Measurements from ENCODE around the gene MMP28. TPM values are rescaled to one million over a fixed set of nuclear protein-coding genes. Genes with fewer than 3 reads are reported as not detected.

Gene MMP28
- polyA plus RNA-seq, 2 of the 4 experiments (the other 2 are of a cell fraction) = 6.6 to 6.7 TPM

DNA sequence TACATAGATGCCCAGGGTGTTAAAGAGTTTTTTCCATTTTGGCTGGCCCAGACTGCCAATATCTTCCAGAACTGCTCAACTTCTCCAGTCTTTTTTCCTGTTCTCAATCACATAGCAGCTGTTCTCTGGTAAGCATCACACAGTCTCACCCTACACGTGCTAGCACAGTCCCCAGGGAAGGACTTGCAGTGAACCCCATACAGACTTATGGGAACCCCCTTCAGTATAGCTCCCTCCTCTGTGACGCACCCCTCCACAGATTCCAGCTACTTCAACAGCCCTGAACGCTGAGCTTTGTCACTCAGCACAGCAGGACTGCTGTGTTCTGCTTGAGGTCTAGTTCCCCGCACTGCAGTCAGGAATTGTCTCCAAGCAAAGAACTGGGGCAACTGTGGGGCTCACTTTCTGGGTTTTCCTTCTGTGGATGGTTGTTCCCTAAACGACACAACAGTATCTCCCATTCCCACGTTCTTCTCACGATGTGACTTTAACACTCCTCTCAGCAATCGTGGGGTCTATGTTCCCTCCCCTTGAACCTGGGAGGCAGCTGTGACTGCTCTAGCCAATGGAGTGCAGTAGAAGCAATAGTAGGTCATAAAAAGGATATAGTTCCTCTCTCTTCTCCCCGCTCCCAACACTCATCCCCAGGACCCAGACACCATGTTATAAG is 3.6 kb downstream of the MMP28 start (continued):
- no peak for TF ChIP-seq NPAS2 (CRISPR knock-in tag; IDR thresholded peaks at IDR 0.05; ENCODE audit: borderline replicate concordance)
- TF ChIP-seq EHF (CRISPR knock-in tag; IDR thresholded peaks at IDR 0.05) = no peak
- no peak for TF ChIP-seq SMC3 (IDR thresholded peaks at IDR 0.05)
- TF ChIP-seq JUN (IDR thresholded peaks at IDR 0.05) = no peak
- no peak for TF ChIP-seq RCOR1 (IDR thresholded peaks at IDR 0.05; ENCODE audit: low read depth, low read length)
- TF ChIP-seq POLR2AphosphoS2 (conservative IDR thresholded peaks at IDR 0.05; ENCODE audit: low read length) = no peak
- TF ChIP-seq HDAC2 (IDR thresholded peaks at IDR 0.05) = no peak
- TF ChIP-seq, protein P1, sequence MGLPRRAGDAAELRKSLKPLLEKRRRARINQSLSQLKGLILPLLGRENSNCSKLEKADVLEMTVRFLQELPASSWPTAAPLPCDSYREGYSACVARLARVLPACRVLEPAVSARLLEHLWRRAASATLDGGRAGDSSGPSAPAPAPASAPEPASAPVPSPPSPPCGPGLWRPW (IDR thresholded peaks at IDR 0.05) = no peak
- TF ChIP-seq TP53 (CRISPR knock-in tag; IDR thresholded peaks at IDR 0.05) = no peak

DNA sequence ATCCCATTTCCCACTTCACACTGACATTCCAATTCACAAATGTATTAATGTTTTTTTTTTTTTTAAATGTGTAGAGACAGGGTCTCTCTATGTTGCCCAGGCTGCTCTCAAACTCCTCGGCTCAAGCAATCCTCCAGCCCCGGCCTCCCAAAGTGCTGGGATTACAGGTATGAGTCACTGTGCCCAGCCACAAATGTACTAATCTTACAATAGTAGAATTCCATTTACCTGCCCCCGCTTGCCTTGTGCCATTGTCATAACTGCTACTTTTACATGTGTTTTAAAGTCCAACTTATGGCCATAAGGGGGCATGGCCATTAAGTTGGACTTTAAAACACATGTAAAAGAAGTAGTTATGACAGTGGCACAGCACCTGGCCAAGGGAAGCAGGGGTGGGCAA is 4.6 kb downstream of the MMP28 start:
- no peak for DNase-seq (ENCODE audit: low read depth in 1 of 2, low spot score in 1 of 2)
- Histone ChIP-seq H3K9me3 (no peaks in the 10 kb centered on the region), H3K4me3 (no peak overlapping the region), H3K4me2 (no peak overlapping the region), H3K4me1 (peaks cover 51% of the 10 kb centered on the region), H3K27ac (peak overlapping the region; percentile 0 to 53; a peak in 3 of 6 replicates)
- TF ChIP-seq CHD2 (IDR thresholded peaks at IDR 0.05; ENCODE audit: low read length, partially characterized antibody) (no peak), RFX5 (IDR thresholded peaks at IDR 0.05) (no peak), POLR2AphosphoS2 (conservative IDR thresholded peaks at IDR 0.05; ENCODE audit: low read length) (no peak), FOSL2 (IDR thresholded peaks at IDR 0.05) (no peak), FOSL2 (CRISPR knock-in tag; IDR thresholded peaks at IDR 0.05) (0 out of 2 replicates have a peak, but pooled peaks have one; percentile 16)
- no peak for ATAC-seq
- WGBS (ENCODE audit: missing lambda C conversion rate) = 84% methylated on average over 3 of the region's 3 CpGs
- no peak for FAIRE-seq
- ChIA-PET CTCF (interaction anchor here (10.3 to 30.3 kb wide), 2 partner anchors 16 to 22 kb away, joined by 170 to 2039 read pairs; partner anchors contain the start of genes C17orf50, GAS2L2 and TAF15), POLR2A (no interaction called here)

DNA sequence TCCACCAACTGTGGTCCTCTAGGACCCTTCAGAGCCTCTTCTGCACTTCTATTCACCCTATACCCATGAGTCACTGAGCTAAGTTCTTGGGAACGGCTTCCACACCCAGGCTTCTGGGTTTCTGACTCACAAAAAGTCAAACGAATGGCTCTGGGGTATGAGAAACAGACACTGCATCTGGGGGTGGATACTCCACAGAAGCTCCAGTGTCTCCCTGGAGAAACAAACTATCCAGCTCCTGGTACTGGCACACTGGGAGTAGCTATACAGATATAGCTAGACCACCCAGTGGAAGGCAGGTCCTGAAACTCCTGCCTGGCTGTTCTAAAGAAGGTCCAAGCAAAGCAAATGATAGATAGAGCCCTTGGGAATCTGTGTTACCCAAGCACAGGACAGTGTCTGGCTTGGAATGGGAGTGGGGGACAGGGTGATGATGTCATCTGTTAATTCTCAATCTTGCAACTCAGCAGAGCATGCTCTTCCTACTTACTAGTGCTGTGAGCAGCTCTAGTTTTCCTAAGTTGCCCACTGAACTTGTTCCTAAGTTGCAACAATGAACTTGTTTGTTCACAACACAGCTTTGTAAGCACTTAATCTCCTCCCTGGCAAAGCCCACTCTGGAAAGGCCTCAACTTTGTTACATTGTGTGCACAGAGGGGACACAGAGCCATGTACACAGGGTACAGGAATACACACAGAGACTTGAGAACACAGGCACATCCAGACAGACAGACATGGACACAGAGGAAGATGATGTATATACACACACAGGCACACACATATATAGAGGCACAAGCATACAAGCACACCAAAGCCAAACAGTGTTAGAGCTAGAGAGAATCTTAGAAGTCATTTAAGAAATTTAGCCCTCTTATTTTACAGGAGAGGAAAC is 6.7 kb downstream of the MMP28 start:
- CTCF ChIA-PET = interaction anchor here (0.6 to 43.9 kb wide), 6 partner anchors 9 to 177 kb away, joined by 3 to 2039 read pairs (median 10); partner anchors contain the start of genes C17orf50, GAS2L2, MMP28 and TAF15
- DNase-seq (ENCODE audit: low read depth in 1 of 2, low spot score in 1 of 2) = peak; percentile 85 to 91
- Histone ChIP-seq H3K4me2 (peak overlapping the region; percentile 83), H3K4me1 (peaks cover 68% of the 10 kb centered on the region), H3K9me3 (no peaks in the 10 kb centered on the region), H3K27ac (peak overlapping the region; percentile 83 to 93), H3K4me3 (no peak overlapping the region)
- no peak for FAIRE-seq
- POLR2A ChIA-PET = interaction anchor here (0.6 to 3.5 kb wide), 7 partner anchors 8 to 210 kb away, joined by 3 to 27 read pairs (median 5); partner anchors contain the start of genes PEX12 and TAF15
- TF ChIP-seq, protein P2, sequence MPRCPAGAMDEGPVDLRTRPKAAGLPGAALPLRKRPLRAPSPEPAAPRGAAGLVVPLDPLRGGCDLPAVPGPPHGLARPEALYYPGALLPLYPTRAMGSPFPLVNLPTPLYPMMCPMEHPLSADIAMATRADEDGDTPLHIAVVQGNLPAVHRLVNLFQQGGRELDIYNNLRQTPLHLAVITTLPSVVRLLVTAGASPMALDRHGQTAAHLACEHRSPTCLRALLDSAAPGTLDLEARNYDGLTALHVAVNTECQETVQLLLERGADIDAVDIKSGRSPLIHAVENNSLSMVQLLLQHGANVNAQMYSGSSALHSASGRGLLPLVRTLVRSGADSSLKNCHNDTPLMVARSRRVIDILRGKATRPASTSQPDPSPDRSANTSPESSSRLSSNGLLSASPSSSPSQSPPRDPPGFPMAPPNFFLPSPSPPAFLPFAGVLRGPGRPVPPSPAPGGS (IDR thresholded peaks at IDR 0.05) = 0 out of 3 replicates have a peak, but pooled peaks have one; percentile 16
- TF ChIP-seq FOSL2 (IDR thresholded peaks at IDR 0.05) = peak; percentile 54
- TF ChIP-seq FOSL2 (CRISPR knock-in tag; IDR thresholded peaks at IDR 0.05) = peak; percentile 83
- no peak for TF ChIP-seq HDAC2 (IDR thresholded peaks at IDR 0.05)
- TF ChIP-seq HOXB13 (CRISPR knock-in tag; IDR thresholded peaks at IDR 0.05; ENCODE audit: low read depth) = no peak
- TF ChIP-seq ZSCAN20 (CRISPR knock-in tag; IDR thresholded peaks at IDR 0.05) = no peak
- peak; percentile 60 for TF ChIP-seq JUNB (IDR thresholded peaks at IDR 0.05)
- TF ChIP-seq, protein P3, sequence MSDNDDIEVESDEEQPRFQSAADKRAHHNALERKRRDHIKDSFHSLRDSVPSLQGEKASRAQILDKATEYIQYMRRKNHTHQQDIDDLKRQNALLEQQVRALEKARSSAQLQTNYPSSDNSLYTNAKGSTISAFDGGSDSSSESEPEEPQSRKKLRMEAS (IDR thresholded peaks at IDR 0.05) = peak; percentile 66
- peak; percentile 81 for TF ChIP-seq MAFK (IDR thresholded peaks at IDR 0.05; ENCODE audit: partially characterized antibody)
- TF ChIP-seq JUN (IDR thresholded peaks at IDR 0.05) = 0 out of 5 replicates have a peak, but pooled peaks of 1 of the 2 experiments have one; percentile 43
- TF ChIP-seq ZFP36 (IDR thresholded peaks at IDR 0.05; ENCODE audit: borderline replicate concordance, partially characterized antibody) = no peak
- peak; percentile 90 for ATAC-seq
- 0% methylated on average over 2 of the region's 2 CpGs for WGBS (ENCODE audit: missing lambda C conversion rate)

Measured in A549 (cell line).